CD4-positive, alpha-beta T cell treated with Interferon gamma for 1 hour (primary cell): ENCODE data around the gene HOXD4.

ENCODE experiments used
- DNase-seq: peaks from one replicate; pipeline ENCODE4 v3.0.0-alpha.2; 2020

HOXD4 gene

DNA sequence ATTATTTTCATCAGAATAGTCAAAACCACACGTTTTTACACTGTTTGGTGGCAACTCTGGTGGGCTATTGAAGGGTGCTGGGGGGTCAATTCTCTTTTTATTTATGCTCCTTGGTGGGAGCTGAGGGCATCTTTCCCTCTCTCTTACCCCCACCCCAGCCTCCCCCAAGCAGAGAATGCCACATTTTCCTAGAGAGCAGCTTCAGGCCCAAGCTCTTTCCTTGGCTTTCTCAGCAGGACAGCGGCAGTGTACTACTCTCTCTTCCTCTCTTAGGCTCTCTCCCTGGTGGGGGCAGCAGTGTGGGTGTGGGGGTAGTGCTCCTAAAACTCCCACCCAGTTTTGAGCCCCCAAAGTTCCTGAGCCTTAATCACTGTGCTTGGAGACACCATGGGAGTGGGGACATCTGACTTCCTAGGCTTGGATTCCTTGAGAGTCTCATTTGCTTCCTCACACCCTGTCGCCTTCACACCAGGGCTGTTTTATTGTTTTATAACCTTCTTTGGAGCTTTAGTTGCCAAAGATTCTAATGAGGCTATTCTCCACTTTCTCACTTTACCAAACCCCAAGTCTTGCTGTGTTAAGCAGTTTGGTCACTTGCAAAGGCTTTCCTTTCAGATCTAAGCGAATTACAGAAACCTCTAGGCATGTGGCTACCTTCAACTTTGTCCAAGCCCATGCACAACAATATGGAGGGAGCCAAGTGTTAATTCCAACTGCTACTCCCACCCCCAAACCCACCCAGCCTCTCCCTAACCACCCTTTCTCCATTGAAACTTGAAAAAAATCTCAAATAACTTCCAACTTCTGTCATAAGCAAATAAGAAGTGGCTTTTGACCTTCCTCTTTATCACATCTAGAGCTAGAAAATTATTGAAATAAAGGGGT, 6.0 kb upstream of the HOXD4 start:
- DNase-seq = no peak

DNA sequence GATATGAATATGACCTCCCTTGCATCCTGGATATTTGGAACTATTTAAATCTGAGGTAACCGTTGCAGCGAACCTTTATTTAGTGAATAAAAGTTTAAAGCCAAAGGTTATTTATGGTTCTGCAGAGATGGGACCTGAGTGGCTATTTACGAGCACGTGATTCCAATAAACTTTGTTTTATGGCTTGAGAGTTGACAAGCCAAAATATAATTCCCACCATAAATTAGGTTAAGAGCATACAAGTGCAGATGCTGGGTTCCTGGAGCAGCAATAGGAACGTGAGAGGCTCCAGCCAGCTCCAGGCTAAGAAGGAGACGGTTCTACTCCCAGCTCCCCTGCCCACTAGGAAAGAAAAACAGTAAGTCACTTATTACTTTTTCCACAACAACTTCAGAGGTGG, 5.2 kb upstream of the HOXD4 start:
- DNase-seq = no peak

DNA sequence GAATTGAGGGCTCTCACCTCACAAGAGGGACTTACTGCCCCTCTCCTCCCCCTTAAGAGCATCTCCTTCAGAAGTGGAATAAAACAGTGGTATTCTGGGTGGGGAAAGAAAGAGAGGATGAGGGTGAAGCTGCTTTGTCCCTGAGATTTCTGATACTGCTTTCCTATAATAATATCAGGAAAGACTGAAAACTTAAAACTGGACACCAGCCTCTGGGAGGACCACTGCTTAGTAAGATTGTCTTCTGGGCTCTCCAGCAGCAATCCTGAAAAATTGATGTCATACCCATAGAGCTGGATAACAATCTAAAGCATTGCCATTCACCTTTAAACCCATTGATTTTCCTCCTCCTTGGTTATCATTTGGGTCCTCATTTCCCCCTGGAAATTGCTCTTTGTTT, 4.7 kb upstream of the HOXD4 start:
- DNase-seq = no peak

DNA sequence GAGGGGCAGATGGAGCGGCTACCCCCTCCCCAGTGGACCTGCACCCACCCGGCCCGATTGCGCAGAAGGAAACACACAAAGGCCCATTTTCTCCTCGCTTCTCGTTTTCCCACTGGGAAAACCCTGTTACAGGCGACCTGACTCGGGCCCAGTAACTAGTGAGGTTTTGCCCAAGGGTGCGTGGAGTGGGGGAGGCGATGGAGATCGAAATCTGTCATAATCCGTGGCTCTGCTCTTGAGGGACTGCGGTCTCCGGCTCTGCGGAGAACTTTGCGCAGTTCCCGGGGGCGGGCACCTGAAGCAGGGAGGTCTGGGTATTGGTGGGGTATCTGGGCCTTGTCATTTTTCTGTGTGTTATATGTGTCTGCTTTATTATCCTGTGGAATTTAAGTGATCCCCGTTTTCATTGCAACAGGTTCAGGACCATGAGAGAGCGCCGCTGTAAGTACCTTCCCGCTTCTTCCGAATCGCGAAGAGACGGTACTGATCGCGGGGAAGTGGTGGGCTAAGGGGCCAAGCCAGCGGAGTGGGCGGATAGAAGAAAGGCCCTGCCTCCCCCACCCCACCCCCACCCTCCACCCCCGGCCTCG, 4.0 kb upstream of the HOXD4 start:
- no peak for DNase-seq

DNA sequence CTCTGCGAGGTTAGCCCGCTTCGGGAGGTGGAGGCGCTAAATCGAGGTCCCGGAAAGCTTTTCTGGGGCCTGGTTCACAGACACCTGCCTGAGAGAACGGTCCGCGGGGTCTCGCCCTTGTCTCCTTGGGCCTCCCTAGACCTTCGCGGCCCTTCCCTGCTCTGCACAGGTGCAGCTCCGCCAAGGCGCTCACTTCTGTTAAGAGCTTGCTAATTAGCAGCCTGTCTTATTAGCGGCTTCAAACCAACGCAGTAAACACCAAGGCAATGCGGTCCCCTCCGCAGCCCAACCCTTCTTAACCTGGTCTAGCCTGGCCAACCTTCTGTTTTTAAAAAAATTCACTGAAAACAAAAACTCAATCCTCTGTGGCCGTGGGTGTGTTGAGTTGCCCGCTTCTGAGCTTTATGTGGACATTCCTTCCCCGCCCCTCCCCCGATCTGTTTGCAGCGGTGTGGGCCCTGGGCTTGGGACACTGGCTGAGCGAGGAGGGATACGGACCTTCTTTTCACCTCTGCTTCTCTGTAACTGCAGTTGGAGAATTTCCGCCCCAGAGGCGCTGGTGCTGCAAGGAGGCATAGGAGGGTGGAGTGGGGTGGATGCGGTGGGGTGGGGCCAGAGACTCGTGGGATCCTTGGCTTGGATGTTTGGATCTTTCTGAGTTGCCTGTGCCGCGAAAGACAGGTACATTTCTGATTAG, 3.4 kb upstream of the HOXD4 start:
- DNase-seq = no peak

DNA sequence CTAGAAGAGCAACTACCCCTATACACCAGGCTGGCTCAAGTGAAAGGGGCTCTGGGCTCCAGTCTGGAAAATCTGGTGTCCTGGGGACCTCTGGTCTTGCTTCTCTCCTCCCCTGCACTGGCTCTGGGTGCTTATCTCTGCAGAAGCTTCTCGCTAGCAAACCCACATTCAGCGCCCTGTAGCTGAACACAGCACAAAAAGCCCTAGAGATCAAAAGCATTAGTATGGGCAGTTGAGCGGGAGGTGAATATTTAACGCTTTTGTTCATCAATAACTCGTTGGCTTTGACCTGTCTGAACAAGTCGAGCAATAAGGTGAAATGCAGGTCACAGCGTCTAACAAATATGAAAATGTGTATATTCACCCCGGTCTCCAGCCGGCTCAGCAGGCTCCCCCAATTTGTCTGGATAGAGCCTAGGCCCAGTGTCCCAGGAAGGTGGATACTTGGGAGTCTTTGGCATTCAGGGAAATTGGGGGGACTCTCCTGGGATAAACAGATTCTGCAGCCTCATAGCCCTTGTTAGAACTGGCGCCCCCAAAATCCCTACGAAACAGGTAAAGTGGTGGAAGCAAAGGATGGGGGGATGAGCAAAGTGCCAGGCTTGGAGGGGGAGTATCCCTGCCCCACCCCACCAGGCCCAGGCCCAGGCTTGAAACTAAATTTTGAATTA, 2.5 kb upstream of the HOXD4 start:
- DNase-seq = no peak

DNA sequence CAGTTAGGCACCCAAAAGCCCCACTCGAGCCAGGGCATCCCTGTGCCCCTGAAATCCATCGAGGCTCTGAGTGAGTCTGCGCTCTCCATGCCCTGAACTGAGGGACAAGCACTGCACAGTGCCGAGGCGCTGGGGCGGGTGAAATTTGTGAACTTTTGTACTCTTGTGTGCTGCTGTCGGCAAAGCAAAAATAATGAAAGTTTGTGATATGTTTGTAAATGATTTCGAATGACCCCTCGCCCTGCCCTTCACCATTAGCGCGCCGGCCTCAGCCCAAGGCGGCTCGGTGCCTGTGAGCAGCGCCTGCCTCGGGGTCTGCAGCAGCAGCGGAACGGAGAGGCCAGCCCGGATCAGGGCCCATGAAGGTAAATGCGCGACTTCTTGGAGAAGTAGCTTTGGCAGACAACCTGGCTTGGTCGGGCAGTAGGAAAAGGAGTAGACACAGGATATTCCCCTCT, 1.8 kb upstream of the HOXD4 start:
- DNase-seq = no peak

DNA sequence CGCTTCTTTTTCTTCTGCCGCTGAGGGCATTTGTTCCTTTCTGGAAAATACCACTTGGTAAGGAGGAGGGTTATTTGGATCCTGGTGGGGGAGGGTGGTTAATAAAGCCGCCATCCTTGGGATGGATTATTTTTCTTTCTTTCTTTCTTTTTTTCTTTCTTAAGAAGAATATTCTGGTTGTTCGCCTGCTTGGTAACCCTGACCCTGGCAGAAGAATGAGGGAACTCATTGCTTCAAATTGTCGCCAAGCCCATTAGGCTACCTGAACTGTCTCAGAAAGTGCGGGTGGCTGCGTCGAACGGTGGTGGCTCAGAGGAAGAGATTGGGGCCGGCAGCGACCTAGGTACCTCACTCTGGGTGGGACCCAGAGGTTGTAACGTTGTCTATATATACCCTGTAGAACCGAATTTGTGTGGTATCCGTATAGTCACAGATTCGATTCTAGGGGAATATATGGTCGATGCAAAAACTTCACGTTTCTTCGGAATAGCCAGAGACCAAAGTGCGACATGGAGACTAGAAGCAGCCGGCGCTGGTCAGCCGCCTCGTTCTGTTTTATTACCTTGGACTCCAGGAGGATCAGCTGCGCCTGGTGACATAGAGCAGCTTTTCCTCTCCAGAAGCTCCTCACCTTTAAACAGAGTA, 1.3 kb upstream of the HOXD4 start:
- no peak for DNase-seq

DNA sequence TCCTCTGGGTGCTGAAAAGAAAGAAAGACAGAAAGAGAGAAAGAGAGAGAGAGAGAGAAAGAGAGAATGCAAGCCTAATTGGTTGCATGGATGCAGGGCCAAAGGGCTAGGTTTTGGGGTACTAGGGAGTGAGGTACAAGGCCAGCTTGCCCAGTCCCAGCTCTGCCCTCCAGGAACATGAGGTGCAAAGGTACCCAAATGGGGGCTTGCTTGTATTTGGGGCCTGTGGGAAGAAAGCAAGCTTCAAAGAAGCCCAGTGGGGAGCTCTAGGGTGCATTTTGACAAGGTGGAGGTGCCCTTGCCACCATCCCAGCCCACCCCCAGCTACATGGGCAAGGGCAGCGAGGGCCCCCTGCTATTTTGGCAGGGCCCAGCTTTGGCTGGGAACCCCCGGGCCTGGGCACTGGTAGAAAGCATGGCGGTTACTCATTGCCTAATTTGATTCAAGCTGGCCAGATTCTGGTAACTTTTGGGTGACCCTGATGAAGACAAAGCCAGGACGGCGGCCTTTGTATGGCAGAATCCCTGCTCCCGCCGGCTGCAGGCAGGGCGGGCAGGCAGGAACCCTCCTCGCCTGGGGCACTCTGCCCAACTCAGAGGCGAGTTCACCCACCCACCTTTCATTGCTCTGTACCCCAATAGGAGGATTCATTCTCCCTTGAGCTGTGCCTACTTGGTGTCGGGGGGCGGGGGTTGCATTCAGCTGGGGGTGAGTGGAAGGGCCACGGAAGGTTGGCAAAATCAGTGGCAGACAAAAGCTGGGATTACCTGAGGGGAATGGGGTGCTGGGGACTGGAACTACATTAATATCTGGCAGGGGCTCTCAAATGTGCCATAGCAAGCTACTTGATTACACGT, 537 bp upstream of the HOXD4 start:
- no peak for DNase-seq

DNA sequence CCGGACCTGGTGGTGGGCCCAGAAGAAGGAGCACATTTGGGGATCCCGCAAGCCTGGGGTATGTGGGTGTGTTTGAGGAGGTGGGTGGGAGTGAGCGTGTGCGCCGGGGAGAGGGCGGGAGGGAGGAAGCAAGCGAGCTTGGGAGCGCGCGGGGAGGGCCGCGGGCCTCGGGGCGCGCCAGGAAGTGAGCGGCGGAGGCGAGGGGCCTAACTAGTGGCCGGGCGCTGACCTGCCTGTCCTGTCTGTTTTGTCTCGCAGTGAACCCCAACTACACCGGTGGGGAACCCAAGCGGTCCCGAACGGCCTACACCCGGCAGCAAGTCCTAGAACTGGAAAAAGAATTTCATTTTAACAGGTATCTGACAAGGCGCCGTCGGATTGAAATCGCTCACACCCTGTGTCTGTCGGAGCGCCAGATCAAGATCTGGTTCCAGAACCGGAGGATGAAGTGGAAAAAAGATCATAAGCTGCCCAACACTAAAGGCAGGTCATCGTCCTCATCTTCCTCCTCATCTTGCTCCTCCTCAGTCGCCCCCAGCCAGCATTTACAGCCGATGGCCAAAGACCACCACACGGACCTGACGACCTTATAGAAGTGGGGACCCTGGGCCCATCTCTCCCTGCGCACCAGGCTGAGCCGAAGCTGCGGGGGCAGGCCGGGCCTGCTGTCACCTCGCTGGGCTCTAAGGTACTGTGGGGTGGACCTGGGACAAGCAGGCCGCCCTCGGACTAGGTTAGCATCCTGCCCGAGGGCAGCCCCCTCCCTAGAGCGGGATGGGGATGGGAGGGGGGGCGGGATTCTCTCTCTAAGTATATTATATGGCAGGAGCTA, 1.2 kb downstream of the HOXD4 start:
- no peak for DNase-seq

DNA sequence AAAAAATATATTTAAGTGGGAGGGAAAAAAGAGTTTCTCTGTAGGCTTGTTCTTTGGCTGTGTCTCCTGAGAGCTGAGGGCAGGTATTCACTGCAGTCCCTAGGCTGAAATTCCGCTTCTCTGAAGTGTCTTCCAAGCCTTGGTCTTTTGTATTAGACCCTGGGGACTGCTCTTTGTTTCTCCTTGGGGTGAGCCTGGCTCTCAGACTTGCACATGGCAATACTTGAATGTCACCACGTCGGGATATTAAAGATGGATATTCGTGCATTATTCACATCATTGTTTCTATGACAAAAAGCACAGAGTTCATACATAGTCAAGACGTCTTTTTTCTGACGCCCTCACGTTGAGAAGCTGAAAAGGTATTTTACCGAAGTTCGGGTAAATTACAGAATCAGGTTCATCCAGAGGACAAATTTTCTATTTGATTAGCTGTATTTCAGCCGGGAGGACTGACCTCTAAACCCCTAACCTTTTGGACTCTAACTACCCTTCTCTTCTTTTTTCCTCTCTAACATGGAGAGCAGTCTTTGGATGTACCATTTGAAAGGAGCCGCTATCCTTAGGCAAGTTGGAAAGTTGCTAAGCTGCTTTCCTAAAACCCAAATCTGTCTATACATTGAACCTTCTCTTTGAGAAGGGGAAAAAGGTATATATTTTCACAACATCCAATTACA, 3.4 kb downstream of the HOXD4 start:
- no peak for DNase-seq

DNA sequence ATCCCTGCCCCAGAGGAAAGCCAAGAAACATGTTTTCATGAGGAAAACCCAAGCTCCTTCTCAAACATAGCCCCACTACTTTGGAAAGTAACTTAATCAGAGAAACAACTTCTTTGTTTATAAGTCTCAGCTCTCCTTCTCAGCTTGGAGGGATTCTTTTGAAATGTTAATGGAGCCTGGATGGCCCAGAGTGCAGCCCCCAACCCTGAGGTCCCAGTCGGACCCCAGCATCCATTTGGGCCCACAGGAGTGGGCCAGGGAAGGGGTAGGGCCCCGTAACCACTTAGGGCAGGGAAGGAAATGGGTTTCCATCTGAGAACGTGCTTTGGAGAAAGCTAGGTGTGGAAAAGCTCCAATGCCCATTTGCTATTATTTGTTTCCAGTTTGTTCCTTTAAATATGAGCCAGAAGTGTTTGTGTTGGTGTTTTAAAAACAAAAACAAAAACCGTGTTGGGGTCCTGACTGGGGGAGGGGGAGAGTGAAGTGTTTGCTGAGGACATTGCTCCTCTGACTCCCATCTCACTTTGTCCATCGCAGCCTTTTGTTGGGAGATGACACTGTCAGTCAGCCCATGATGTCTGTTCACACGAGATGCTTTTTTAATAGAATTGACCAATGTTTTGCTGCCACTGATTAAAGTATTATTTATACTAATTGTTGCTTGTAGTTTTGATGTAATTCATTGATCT, 4.2 kb downstream of the HOXD4 start:
- DNase-seq = no peak

DNA sequence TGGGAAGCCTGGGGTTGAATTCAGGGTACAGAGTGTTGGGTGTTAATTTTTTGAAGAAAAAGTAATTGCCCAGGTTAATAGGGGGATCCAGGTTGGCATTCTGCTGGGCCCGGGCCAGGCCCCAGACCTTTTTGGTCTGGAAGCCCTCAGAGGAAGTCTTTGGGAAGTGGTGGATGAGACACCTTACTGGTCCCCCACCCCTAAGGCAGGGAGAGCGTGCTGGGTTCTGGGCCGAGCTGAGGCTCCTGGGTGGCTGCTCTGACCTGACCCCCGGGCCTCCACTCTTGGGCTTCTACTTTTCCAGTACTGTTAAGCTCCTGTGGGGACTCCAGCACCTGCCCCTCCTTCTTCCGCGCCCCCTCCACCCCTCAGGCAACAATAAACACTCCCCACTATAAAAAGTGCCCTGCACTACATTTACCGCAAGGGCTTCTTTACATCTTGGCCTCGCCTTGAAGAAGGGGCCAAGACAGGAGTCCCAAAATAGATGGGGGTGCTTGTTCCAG, 5.0 kb downstream of the HOXD4 start:
- DNase-seq = no peak

DNA sequence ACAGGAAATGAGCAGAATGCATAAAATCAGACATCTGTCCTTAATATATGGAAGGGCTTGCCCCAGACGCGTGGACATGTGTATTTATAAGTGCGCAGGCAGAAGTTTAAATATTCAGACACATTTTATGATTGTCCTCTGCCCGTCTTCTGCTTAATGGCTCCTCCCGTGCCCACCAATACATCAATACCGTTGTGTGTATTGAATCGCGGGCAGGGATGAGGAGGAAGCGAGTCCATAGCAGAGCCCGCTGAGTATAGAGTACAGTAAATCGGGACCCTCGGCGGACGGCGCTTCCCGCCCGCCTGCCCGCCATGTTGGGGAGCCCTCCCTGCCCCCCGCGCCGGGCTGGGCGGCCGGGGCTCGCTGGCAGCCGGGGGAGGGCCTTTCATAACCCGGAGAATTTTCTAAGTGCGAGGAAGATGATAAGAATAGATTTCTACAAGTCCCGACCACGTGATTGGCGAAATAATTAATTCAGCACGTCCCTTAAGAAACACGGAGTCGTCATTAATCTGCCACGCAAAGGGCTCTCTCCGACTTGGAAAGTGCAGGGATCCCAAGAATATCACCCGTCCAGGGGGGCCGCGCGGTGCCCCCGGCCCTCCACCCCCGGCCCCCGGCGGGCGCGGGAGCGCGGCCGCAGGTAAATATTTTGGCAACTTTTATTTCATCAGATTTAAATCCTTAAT, 5.6 kb downstream of the HOXD4 start, which contains the start of gene HOXD3:
HOXD3 (plus strand) TSS at position 501 of the 692 bp plus-strand sequence. CDS start 11,808 bp downstream, outside the sequence.
- DNase-seq = no peak

DNA sequence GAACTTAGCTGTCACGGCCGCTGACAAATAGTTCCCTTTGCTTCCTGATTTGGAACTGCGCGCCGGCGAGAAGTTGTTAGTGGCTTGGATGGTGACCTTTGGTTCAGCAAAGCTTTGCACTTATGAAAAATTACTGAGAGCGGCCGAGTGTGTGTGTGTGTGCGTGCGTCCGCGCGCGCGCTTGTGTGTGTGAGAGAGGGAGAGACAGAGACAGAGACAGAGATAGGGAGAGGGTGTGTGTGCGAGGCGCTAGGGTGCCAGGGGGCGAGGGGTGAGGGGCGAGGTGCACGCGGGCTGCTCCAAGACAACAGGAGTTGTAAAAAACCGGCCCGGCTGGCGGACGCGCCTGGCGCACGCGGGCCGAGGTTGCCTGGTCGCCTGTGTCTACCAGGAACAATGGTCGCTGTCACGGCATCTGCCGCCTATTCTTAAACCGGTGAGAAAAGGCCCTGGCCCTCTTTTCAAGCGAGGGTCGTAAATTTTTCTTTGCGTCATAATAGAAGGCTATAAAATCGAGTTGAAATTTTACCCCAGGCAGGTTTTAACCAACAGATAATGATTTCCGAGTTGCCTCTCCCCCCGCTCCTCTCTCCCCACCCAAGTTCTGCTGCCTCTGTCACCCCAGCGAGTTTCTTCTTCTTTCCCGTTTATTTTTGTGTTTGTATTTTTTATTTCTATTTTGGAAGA, 6.3 kb downstream of the HOXD4 start:
- no peak for DNase-seq

DNA sequence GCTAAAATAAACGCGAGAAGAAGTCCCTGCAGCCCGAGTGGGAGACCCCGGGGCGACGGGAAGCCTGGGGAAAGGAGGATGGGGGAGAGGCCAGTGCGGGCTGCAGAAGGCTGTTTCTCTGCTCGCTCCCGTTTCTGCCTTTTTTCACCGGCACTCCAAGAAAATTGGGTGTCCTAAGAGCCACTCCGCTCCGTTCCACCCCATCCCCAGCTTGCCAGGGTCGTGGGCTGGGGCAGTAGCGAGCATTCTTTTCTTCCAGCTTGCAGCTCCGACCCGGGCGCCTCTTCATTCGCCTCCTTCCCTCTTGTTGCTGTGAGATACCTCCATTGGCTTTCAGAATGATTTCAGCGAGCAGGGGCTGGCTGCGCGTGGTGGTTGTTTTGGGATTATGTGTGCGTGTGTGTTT, 6.8 kb downstream of the HOXD4 start:
- DNase-seq = no peak

DNA sequence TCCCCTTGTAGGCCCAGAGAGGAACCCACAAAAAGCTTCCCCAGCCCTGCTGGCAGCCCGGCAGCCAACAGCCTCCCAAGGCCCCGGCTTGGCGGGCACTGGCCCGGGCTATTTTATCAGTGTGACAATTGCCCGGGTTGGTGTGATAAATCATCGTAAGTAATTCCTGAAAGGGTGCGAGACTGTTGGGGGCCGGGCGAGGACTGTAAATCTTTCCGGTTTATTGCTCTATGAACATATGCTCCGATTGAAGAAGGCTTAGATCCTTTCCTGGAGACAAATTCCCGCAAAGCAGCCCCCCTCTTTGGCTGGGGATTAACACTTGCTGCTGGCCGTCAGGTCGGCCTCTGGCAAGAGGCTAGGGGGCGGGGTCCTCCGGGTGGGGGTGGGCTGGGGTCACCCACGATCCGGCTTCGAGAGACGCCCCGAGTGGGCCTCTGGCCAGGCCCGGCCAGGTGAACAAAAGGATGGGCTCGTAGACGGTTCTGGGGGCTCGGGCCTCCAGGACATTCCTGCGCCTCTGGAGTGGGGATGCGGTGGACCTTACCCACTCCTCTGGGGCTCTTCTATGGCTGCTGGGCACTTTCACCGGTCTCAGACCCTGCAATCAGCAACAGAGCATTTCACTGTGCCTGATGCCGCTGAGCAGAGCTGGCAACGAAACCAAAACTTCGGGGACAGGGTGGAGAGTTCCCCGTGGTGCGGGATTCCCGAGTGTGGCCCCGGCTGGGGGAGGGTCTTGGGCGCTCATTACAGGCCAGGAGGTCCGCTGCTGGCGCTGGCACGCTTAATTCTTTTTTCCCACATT, 7.7 kb downstream of the HOXD4 start:
- no peak for DNase-seq
